CD1c-positive myeloid dendritic cell (primary cell): ENCODE measurements around the gene TMTC2.
A peak's percentile ranks its signal among the peaks of the same experiment; 100 is the strongest.

ENCODE experiments used
- DNase-seq: peaks from one replicate; pipeline ENCODE4 v3.0.0-alpha.2; 2016; ENCODE audit errors: extremely low spot score

TMTC2 gene

DNA sequence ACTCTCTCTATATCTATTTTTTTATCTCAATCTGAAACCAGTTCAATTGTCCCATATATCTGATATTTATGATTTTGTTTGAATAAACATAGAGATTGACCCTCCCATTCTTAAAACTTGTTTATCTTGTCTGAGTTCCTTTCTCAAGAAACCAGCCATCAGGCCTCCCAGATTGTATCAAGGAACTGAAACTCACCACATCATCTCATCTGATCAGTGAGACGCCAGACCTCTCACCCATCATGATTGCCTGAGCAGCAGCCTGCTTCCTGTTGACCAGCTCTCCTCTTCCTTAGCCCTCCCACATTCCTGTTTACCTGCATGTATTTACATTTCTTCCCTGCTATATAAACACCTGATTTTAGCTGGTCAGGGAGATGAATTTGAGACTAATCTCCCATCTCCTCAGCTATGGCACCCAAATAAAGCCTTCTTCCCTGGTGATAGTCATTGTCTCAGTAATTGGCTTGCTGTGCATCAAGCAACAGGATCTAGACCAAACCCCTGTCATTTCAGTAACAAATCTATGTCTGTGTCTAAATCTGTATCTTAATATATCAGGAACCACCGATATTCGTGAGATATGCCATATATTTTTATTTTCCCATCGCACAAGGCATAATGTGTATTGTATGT is 323.6 kb downstream of the TMTC2 start:
- peak; percentile 26 for DNase-seq

DNA sequence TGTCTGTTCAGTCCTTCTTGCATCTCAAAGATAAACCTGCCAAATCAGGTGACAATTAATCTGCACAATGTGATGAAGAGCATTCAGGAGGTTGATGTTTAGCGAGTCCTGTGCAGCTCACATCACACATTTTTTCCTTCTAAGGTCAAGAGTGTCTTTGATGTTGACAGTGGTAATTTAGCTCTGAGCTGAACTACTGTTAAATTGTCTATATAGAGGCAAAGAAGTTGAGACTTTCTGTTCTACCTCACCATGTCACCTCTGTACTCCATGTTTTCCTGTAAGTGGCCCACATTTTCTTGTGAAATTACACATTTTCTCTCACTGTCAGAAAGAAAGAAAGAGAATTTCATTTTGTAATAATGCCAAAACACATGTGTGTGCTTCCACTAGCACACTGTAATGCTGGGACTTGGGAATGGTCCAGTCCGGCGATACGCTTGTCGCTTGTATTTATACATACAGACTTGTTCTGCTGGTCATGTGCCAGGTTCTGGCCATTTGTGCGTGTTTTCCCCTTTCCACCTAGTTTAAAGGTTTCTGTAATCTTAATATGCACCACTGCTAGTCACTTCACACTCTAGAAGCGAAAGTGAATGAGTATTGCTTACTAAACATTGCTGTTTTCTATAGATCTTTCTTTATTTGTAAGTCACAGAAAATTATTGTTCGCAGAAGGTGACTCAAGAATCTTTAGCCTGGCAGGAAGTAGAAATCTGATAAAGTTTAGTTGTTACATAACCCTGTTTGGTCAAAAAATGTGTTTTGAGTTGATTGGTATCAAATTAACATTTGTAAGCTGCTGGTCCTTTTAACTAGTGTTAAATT is 328.9 kb downstream of the TMTC2 start:
- DNase-seq: no peak

DNA sequence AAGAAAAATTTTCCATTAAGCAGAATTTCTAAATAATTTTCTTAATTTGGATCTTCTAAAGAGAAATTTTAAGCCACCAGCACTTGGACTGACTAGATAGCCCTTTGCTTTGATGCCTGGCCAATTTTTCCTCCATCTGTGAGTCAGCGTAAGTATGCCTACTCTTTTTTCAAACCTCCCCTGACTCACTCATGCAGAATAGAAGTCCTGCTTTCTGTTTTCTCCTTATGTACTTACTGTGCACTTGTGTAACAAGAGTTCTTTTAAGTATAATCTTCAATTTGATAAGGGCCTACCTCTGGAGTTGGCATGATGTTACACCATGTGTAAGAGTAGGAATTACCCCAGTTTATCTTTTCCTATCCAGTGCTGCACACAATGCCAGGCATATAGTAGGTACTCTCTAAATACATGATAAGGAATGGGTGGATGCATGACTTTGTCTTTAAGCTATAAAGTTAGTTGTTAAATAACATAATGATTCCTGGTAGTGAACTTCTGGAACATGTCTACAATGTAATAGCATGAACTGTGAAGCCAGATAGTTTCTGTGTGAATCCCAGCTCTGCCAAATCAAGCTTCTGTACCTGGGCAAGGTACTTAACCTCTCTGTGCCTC is 329.6 kb downstream of the TMTC2 start:
- DNase-seq: no peak

DNA sequence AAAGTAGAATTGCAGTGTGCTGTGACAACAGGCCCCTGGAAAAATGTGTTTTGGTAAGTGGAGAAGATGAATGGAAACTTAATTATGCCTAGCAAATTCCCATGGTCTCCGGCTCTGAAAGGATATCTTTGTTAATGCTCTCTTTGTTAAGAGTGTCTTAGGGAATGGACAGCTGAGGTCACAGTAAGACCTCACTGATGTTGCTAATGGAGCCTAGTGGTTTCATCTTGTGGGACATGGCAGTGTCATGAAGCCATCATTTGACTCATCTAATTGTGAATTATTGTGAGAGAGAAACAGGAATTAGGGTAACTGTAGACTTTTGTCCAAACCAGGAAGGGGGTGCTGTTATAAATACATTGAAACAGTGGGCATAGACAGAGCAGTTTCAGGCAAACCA is 330.3 kb downstream of the TMTC2 start:
- DNase-seq: no peak

DNA sequence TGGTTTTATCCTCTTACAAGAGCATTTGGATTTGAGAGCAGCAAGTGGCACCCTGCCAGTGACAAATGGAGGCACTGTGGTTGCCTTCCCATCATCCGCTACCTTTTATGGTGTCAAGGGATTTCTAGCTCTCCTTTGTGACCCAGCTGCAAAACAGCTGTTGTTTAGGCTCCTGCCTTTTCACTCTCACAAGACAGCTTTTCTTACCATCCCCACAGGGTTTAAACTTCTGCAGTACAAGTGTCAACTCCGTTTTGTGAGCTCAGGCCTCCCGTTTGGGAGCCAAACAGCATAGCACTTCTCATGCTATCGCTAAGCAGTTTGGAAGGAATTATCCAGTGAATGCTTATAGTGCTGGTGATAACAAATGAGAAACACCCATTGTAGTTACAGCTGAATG is 331.4 kb downstream of the TMTC2 start:
- DNase-seq: no peak

DNA sequence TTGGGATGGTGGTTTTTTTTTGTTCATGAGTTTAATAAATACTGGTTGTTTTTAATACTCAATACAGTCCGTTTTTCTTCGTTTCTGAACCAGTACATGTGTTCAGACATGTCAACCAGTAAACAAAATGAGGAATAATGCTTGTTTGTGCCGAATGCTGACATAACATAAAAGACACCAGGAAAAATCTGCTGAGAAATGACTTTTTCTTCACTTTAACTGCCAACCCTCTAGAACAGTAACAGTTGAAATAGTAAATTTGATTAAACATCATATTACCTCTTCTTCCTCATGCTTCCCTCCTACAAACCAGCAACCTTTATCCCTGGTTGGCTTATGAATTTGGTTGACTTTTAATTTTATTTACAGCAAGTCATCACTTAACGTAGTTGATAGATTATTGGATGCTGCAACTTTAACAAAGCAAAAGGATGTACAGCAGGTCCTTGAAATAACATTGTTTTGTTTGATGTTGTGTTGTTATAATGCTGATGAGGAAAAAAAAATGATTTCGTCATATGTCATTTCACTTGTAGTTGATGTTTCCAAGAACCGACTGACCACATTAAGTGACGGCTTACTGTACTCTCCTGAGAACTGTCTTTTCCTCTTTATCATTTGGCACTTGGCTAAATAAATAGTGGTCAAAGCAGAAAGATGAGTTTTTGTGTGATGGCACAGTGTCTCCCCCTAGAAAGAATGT is 340.5 kb downstream of the TMTC2 start:
- DNase-seq: no peak

DNA sequence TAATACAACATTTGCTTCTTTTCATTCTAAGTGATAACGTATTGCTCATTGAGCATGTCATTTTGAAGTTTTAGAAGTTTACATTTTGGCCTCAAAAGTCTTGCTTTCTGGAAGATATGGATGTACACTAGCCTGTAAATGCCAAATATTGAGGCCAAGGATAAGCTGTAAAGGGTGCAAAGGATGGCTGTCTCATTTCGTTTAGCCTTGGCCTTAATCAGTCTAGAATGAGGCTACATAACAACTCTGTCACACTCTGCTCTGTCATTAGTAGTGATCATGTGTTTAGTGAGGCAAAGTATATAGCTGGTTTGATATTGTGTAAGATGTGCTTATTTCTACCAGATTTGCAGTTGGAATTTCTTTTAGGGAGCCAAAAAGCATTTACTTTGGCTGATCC is 344.5 kb downstream of the TMTC2 start:
- DNase-seq: no peak

DNA sequence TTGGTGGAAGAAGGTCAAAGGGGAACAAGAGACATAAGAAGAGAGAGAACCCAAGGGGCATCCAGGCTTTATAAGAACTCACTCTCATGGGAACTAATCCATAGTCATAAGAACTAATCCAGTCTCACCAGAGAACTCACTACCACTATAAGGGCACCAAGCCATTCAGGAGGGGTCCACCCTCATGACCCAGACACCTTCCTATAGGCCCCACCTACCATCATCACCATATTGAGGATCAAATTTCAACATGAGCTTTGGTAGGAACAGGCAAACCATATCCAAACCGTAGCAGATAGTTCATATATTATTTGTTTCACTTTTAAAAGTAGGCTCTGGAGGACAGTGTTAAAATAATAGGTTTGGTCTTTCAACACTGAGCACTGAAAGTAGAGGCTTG is 350.1 kb downstream of the TMTC2 start:
- no peak for DNase-seq

DNA sequence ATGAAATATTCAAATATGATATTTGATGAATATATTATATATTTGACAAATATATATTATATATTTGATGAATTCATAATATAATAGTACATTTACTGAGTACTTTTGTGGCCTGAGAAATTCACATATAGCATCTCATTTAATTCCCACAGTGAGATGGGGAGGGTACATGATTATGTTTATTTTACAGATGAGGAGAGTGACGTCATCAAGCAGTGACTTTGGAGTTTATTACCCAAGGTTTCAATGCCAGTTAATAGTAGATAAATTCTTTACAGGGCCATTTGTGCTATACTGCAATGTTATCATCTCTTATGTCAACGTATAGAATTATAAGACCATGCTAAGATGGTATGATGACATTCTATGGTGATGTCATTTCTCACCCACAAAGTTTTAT is 352.7 kb downstream of the TMTC2 start:
- no peak for DNase-seq

DNA sequence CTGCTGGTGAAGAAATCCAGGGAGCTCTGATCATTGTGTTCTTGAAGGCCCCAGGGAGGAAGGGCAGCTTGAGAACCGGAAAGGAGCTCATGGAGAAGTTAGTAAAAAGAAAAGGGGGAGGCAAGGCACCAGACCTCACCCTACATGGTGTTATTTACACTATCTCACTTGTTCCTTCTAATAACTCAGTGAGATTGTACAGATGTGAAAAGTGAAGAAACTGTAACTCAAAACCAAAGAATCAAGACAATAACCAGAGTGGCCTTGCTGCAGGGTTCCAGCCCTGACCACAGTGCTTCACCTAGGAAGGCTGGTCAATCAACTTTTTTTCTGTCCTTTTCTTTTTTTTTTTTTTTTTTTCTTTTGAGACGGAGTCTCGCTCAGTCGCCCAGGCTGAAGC is 353.6 kb downstream of the TMTC2 start:
- no peak for DNase-seq

DNA sequence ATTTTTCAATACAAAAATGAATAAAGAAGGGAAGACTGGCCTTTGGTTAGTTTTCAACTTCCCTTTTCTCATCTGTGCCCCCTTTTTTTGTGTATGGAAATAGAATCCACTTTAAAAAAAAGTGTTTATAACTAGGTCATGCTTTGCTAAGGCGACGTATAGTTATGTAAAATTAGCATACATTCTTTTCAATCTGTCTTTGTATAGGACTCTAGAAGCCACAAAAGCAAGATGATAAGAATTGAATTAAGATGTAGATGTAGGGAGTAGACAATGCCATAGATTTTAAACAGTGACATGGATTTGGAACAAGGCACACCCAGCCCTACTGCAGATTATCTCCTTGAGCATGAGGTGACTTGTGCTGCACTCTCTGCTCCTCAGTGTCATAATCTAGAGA is 354.3 kb downstream of the TMTC2 start:
- DNase-seq: no peak

DNA sequence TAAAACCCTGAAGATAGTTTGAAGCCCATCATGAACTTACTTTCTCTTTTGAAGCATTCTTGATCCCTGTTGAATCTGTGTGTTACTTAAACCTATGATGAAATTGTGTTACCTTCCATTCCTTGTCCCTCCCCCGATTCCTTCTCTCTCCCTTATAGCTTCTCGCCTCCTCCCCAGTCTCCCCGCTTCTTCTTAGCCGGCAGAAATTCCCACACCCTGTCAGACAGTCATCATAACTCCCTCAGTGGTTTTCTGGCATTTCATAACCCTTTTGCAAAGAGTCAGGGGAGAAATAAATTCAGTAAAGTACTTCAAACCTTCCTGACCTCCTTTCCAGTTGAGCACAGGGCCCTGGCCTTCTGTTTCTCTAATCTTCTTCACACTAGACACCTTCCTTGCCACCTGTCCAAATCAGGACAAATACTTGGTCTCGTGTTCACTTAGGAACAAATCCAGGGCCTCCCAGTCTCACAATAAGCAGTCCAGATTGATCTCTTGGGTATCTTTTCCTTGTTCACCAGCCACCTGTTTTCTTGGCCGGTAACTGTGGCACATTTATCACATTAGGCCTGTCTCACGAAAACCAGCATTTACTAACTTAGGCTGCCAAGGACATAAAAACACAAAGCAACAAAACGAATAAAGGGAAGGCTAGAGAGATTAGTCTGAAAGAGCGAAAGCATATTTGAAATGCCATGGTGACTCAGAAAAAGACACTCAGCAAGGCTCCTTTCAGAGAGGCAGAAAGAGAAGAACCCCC is 355.9 kb downstream of the TMTC2 start:
- no peak for DNase-seq

DNA sequence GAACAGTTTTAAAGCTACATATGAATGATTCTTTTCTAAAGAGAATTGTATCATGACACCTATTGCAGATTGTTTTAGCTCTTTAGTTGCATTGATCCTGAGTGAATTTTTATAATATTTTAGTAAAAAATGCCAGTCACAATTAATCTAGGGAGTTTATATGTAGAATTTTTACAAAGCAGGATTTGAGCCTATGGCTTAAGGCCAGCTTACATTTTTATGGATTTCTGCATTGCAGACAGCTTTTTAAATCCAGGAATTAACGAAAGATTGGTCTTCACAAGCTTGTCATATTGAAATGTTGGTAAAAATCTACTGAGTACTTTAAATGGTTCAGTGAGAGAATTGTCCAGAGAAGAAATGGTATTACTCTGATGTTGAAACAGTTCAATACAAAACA is 358.0 kb downstream of the TMTC2 start:
- DNase-seq: no peak

DNA sequence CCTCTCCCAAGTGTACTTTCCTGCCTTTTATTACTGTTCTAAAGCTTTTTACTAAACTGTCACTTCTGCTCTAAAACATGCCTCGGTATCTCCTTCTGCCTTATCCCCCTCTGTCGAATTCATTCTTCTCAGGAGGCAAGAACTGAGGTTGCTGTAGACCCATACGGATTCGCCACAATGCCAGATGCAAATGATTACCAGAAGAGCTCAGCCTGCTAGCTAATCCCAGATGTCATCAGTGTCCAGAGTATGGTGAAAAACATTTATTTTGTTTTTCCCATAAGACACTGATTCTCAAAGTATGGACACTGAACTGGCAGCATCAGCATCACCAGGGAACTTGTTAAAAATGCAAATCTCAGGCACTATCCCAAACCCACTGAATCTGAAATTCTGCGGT is 359.3 kb downstream of the TMTC2 start:
- no peak for DNase-seq

DNA sequence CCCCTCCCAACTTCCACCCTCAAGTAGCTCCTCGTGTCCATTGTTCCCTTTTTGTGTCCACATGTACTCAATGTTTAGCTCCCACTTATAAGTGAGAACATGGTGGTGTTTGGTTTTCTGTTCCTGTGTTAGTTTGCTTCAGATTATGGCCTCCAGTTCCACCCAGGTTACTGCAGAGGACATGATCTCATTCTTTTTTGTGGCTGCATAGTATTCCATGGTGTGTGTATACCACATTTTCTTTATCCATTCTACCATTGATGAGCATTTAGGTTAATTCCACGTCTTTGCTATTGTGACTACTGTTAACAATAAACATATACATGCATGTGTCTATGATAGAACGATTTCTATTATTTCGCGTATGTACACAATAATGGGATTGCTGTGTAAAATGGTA is 362.6 kb downstream of the TMTC2 start:
- DNase-seq: no peak

DNA sequence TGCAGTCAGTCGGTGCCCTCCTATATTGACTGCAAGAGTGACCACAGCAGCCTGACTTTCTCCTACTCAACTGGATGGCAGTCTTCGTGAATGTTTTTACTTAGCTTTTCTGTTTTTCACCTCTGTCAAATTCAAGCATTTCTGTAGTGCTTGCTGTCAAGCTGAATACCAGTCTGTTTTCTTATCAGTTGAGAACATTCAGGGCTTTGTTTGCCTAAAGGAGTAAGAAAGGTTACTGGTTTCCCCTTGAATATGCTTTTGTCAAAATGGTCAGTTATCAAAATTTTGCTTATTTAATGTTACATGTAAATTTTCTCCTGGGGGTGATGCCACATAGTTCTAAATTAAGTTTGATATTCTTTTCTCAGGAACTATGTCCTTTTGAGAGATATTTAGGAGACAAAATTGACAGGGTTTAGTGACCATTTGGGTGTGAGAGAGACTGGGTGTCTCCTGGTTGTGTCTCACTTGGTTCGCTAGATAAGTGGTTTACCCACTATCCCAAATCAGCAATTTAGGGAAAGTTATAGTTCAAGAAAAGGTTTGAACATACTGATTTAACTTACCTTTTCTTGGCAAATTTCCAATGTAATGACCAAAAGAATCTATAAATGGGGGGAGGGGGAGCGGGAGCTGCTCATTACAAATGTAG is 366.3 kb downstream of the TMTC2 start:
- DNase-seq: no peak

DNA sequence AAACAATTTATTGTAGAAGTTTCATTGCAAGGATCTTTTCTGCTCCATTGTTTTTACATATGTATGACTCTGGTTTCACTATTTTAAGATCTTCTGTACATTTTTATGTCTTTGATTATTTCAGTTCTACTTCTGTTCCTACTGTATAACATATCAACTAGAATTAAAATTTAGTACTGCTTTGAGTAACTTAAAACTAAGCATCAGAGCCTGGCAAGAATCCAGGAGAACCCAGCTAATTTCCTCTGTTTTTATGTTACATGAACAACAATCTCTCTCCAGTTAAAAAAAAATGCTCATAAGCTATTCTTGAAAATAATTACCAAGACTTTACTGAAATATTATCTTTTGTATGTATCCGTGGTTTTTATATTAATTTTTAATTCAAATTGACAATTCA is 370.7 kb downstream of the TMTC2 start:
- DNase-seq: no peak

DNA sequence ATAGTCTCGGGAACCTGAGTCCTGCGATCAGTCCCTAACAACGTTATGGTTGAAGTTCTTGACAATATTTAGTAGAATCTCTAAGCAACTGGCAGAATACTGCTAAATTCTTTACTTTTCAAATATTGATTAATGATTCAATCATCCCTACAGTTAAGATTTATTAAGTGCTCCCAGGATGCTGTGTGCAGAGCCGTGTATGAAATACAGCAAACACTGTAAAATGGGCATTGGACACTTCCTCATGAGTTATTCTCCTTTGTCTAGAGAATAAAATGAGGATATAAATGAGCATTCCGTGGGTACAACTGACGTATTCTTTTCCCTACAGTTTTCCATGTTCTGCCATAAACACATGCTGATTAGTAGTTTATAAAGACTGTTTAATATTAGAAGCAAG is 372.4 kb downstream of the TMTC2 start:
- no peak for DNase-seq

DNA sequence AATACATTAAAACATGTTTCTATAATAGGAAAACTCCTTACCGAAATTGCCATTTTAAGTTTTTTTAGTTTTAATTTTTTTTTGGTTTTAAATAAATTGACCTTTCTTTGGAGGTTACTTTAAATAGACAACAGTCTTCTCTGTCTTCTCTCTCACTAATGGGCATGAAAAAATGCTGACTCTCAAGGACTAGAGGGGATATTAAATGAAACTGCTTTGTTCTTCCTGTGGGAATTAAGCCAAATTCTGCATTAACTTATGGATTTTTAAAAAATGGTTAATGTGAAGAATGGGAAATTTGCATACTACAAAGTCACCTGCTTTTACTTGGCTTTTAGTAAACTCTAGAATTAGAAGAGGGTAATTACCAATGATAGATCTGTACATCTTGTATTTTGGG is 378.9 kb downstream of the TMTC2 start:
- no peak for DNase-seq

DNA sequence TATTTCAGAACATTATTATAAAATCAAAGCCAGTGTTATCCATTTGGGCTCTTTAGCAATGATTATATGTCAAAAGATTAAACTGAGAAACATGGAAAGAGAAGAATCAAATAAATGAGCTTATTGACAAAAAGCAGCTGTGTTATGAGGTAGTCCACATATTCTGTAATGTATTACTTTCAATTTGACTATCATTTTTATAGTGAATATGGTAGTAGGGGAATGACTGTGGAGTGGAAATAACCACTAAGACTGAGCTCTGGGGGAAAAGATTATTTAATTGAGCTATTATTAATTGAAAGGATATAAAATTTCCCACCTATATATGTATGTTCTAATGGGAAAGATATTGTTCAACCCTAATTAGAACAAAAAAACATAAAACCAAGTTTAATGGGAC is 381.3 kb downstream of the TMTC2 start:
- DNase-seq: no peak

DNA sequence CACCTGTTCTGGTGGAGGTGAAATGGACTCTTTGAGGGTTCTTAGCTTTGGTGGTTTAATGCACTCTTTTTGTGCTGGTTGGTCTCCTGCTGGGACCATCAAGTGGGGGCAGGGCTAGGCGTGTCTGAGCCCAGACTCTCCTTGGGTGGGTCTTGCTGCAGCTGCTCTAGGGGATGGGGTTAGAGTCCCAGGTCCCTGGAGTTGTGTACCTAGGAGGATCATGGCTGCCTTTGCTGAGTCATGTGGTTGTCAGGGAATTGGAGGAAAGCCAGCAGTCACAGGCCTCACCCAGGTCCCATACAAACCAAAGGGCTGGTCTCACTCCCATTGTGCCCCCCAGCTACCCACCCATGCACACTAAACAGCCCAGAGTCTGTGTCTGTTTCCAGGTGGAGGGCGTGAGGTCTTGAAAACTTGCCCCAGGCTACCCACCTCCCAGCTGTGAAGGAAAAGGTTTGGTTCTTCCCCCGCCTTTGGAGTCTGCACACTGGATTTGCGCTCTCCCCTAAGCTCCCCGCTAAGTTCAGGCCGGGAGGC is 387.7 kb downstream of the TMTC2 start:
- no peak for DNase-seq
